Coronary artery (tissue), 2 donors: ENCODE measurements around the gene IRX2.
A peak's percentile ranks its signal among the peaks of the same experiment; 100 is the strongest.

ENCODE experiments used
- DNase-seq: peaks from one replicate; pipeline ENCODE4 v3.0.0-alpha.2; 2017; ENCODE audit warnings: low spot score
- H3K27ac ChIP-seq, 2 donors: fragments of 200-600 bp; sonication (generic); one replicate each; pipeline ENCODE4 v1.5.1; 2016 to 2019
- H3K4me3 ChIP-seq: fragments of 200-600 bp; sonication (generic); 2 replicates; pipeline ENCODE4 v1.5.1; 2016; ENCODE audit warnings: mild to moderate bottlenecking, moderate library complexity
- CTCF ChIP-seq: fragments of 200-600 bp; sonication (generic); IDR thresholded peaks from one replicate; pipeline ENCODE4 v1.5.1; 2019; ENCODE audit warnings: antibody characterized with exemption

IRX2 gene

GRCh38 chr5:2740051-2740875 is 11.2 kb downstream of the IRX2 start:
- H3K4me3 ChIP-seq, result peak overlapping the region; percentile 75
- H3K27ac ChIP-seq, result no peak overlapping the region
- peak; percentile 54 for DNase-seq
- TF ChIP-seq CTCF, result no peak

GRCh38 chr5:2739360-2740050 is 12.0 kb downstream of the IRX2 start:
- H3K27ac ChIP-seq, result no peak overlapping the region
- TF ChIP-seq CTCF, result no peak
- peak; percentile 62 for DNase-seq
- H3K4me3 ChIP-seq, result peak overlapping the region; percentile 75

GRCh38 chr5:2738700-2739359 is 12.6 kb downstream of the IRX2 start:
- no peak for TF ChIP-seq CTCF
- peak; percentile 54 for DNase-seq
- H3K4me3 ChIP-seq, result peak overlapping the region; percentile 75
- no peak overlapping the region for H3K27ac ChIP-seq

- no peak for TF ChIP-seq CTCF
- no peak overlapping the region for H3K27ac ChIP-seq
- H3K4me3 ChIP-seq, result no peak overlapping the region
- DNase-seq, result peak; percentile 38
Measured at GRCh38 chr5:2738156-2738699, 13.2 kb downstream of the IRX2 start.

- Histone ChIP-seq H3K27ac (no peak overlapping the region), H3K4me3 (no peak overlapping the region)
- TF ChIP-seq CTCF, result no peak
- peak; percentile 45 for DNase-seq
Measured at GRCh38 chr5:2737273-2738155, 14.0 kb downstream of the IRX2 start.

GRCh38 chr5:2736872-2737271 is 14.6 kb downstream of the IRX2 start:
- peak; percentile 26 for DNase-seq
- no peak overlapping the region for H3K4me3 ChIP-seq
- TF ChIP-seq CTCF, result no peak
- H3K27ac ChIP-seq, result no peak overlapping the region
